NB4 (cell line): ENCODE measurements around the gene PER3.

Source experiments
- POLR2A ChIP-seq: IDR thresholded peaks from 2 replicates; pipeline ENCODE4 v1.6.1; 2011; ENCODE audit warnings: mild to moderate bottlenecking; ENCODE audit not compliant: insufficient read length; ENCODE audit errors: extremely low read depth
- TF ChIP-seq, protein P1 (sequence below): IDR thresholded peaks from one replicate; pipeline ENCODE4 v1.5.1; 2012; ENCODE audit warnings: low read depth, low read length

DNA sequence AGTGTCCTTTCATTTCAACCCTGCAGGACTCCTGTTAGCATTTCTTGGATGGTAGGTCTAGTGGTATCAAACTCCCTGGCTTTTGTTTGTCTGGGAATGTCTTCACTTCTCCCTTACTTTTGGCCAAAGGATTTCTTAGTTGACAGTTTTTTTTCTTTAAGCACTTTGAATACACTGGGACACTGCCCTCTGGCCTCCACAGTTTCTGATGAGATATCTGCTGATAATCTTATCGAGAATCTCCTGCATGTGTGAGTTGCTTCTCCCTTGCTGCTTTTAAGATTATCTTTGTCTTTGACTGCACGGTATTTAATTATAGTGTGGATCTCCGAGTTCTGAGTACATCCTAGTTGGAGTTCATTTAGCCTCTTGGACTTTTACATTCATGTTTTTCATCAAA lies 55.4 kb downstream of the PER3 start:
- TF ChIP-seq POLR2A: no peak
- TF ChIP-seq, protein P1, sequence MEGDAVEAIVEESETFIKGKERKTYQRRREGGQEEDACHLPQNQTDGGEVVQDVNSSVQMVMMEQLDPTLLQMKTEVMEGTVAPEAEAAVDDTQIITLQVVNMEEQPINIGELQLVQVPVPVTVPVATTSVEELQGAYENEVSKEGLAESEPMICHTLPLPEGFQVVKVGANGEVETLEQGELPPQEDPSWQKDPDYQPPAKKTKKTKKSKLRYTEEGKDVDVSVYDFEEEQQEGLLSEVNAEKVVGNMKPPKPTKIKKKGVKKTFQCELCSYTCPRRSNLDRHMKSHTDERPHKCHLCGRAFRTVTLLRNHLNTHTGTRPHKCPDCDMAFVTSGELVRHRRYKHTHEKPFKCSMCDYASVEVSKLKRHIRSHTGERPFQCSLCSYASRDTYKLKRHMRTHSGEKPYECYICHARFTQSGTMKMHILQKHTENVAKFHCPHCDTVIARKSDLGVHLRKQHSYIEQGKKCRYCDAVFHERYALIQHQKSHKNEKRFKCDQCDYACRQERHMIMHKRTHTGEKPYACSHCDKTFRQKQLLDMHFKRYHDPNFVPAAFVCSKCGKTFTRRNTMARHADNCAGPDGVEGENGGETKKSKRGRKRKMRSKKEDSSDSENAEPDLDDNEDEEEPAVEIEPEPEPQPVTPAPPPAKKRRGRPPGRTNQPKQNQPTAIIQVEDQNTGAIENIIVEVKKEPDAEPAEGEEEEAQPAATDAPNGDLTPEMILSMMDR: no peak
